ENCODE data around the gene FRMD8.

DNA sequence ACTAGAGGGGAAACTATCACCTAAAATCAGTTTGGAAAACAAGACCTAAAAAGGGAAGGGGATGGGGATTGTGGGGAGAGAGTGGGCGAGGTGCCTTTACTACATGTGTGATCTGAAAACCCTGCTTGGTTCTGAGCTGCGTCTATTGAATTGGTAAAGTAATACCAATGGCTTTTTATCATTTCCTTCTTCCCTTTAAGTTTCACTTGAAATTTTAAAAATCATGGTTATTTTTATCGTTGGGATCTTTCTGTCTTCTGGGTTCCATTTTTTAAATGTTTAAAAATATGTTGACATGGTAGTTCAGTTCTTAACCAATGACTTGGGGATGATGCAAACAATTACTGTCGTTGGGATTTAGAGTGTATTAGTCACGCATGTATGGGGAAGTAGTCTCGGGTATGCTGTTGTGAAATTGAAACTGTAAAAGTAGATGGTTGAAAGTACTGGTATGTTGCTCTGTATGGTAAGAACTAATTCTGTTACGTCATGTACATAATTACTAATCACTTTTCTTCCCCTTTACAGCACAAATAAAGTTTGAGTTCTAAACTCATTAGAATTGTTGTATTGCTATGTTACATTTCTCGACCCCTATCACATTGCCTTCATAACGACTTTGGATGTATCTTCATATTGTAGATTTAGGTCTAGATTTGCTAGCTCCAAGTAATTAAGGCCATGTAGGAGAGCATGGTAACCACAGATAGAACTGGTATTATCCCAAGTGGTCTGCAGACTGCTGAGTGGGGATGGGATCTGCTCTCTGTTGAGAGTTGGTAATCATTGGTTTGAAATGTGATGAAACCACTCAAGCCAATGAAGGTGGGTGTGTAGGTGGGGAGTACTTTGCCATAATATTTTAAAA is 39.8 kb downstream of the FRMD8 start:
- TF ChIP-seq POLR2A (conservative IDR thresholded peaks at IDR 0.05) (peak; percentile 65), MAZ (CRISPR knock-in tag; conservative IDR thresholded peaks at IDR 0.05 in 1 of 2, IDR thresholded peaks at IDR 0.05 in 1 of 2) (no peak; a peak in 2 of 4 replicates), CHD4 (IDR thresholded peaks at IDR 0.05; ENCODE audit: insufficient read depth, insufficient replicate concordance, low read depth, low read length, poor library complexity, severe bottlenecking) (no peak), NFYB (IDR thresholded peaks at IDR 0.05; ENCODE audit: extremely low read depth, insufficient read length) (no peak), ZNF780A (CRISPR knock-in tag; IDR thresholded peaks at IDR 0.05) (no peak), NR2F6 (CRISPR knock-in tag; IDR thresholded peaks at IDR 0.05) (no peak), NFIC (IDR thresholded peaks at IDR 0.05) (no peak; the same call in 1 of the 2 replicates), SIRT6 (IDR thresholded peaks at IDR 0.05; ENCODE audit: low read depth, low read length) (peak; percentile 94), EHMT2 (IDR thresholded peaks at IDR 0.05) (no peak), PHF20 (IDR thresholded peaks at IDR 0.05; ENCODE audit: partially characterized antibody) (no peak)
- TF ChIP-seq, protein P1, sequence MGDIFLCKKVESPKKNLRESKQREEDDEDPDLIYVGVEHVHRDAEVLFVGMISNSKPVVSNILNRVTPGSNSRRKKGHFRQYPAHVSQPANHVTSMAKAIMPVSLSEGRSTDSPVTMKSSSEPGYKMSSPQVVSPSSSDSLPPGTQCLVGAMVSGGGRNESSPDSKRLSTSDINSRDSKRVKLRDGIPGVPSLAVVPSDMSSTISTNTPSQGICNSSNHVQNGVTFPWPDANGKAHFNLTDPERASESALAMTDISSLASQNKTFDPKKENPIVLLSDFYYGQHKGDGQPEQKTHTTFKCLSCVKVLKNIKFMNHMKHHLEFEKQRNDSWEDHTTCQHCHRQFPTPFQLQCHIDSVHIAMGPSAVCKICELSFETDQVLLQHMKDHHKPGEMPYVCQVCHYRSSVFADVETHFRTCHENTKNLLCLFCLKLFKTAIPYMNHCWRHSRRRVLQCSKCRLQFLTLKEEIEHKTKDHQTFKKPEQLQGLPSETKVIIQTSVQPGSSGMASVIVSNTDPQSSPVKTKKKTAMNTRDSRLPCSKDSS (IDR thresholded peaks at IDR 0.05; ENCODE audit: low read depth, partially characterized antibody): no peak

All from K562 (cell line).